ENCODE measurements around the gene PSD2. TPM values are rescaled to one million over a fixed set of nuclear protein-coding genes. Genes with fewer than 3 reads are reported as not detected.

PSD2 gene
- total and polyA plus RNA-seq, 2 of the 13 experiments (the other 11 are each of a cell fraction or from before 2014, with no cell fraction given) = 0.07 TPM; not detected in 1

- DNase-seq (ENCODE audit: low spot score) (no peak), ATAC-seq (no peak; the same call in 2 of the 3 replicates), FAIRE-seq (no peak)
- 19% methylated on average over 6 of the region's 10 CpGs for WGBS (ENCODE audit: low lambda C conversion rate)
- TF ChIP-seq SPEN (CRISPR knock-in tag; IDR thresholded peaks at IDR 0.05; ENCODE audit: low read depth) = no peak
- no peak for TF ChIP-seq SRF (IDR thresholded peaks at IDR 0.05; ENCODE audit: low read depth, low read length)
- TF ChIP-seq GPBP1L1 (CRISPR knock-in tag; IDR thresholded peaks at IDR 0.05) = no peak
- no peak for TF ChIP-seq IRX3 (CRISPR knock-in tag; IDR thresholded peaks at IDR 0.05; ENCODE audit: borderline replicate concordance, low read depth)
- TF ChIP-seq KLF15 (CRISPR knock-in tag; IDR thresholded peaks at IDR 0.05; ENCODE audit: borderline replicate concordance) = no peak
- no peak for TF ChIP-seq ZEB1 (IDR thresholded peaks at IDR 0.05; ENCODE audit: insufficient replicate concordance, low read depth)
- TF ChIP-seq ZNF414 (CRISPR knock-in tag; IDR thresholded peaks at IDR 0.05) = no peak
- TF ChIP-seq ZNF335 (CRISPR knock-in tag; IDR thresholded peaks at IDR 0.05) = no peak
- no peak for TF ChIP-seq EHMT2 (IDR thresholded peaks at IDR 0.05; ENCODE audit: borderline replicate concordance, low read depth, low read length)
- TF ChIP-seq JDP2 (CRISPR knock-in tag; IDR thresholded peaks at IDR 0.05; ENCODE audit: borderline replicate concordance) = no peak
- intact Hi-C loops (cut with micrococcal nuclease; ENCODE audit: unreplicated experiment) (no loop called here), in situ Hi-C loops (cut with HindIII; ENCODE audit: extremely low pct_ligation_motif_present, low pct_unique_long_range_greater_than_20kb) (no loop called here)
- ChIA-PET CTCF (ENCODE audit: low intra/inter-chr PET ratio, low total read pairs) (no interaction called here), POLR2A (no interaction called here)
- BruUV-seq (replicated peaks) = no TSS peak
- Histone ChIP-seq H3K27ac (ENCODE audit: extremely low read length, insufficient read depth, low read length) (no peak overlapping the region), H3K9ac (ENCODE audit: insufficient read depth, low read depth, low read length) (no peak overlapping the region), H3K9me3 (ENCODE audit: low read length) (no peaks in the 10 kb centered on the region), H3K4me1 (ENCODE audit: insufficient read depth, low read length) (no peaks in the 10 kb centered on the region), H3K4me2 (ENCODE audit: low read depth, low read length) (no peak overlapping the region), H3K79me2 (ENCODE audit: insufficient read depth, low read length) (no peaks in the 10 kb centered on the region), H3K4me3 (replicated peaks in 1 of 3; ENCODE audit: insufficient read depth in 1 of 3, low read depth in 2 of 3, low read length in 3 of 3) (no peak overlapping the region), H3K27me3 (ENCODE audit: control insufficient read depth in 1 of 2, insufficient read depth in 2 of 2, low read length in 2 of 2) (peaks cover 6 to 22% of the 10 kb centered on the region in 2 experiments; a peak in 2 of 5 replicates), H2AFZ (ENCODE audit: low read length) (no peak overlapping the region), H4K20me1 (ENCODE audit: insufficient read depth, low read length) (no peaks in the 10 kb centered on the region), H3K36me3 (replicated peaks in 1 of 2; ENCODE audit: control insufficient read depth in 1 of 2, insufficient read depth in 2 of 2, low read length in 2 of 2) (no peaks in the 10 kb centered on the region)
Observed at GRCh38 chr5:139837711-139838380, 42.2 kb downstream of the PSD2 start.

All from HepG2 (cell line).